ENCODE measurements around the gene DUSP6. TPM values are rescaled to one million over a fixed set of nuclear protein-coding genes. Genes with fewer than 3 reads are reported as not detected.

The DUSP6 gene
- total RNA-seq, 4 donors from 2014 or later, result 22.9 to 83.4 (median 53.2) TPM

GRCh38 chr12:89319606-89320005 lies 32.7 kb downstream of the DUSP6 start:
- 74 to 86% methylated on average over 2 of the region's 2 CpGs for WGBS, 2 donors (ENCODE audit: low coverage in 1 of 2)
- DNase-seq, result no peak
- H3K4me3 ChIP-seq, result no peak overlapping the region
- no peaks in the 10 kb centered on the region for H3K36me3 ChIP-seq
- intact Hi-C loops (cut with DNase I; ENCODE audit: low total_unique reads) (no loop called here), in situ Hi-C loops (cut with MboI; ENCODE audit: low pct_ligation_motif_present in 1 of 4, low pct_unique_long_range_greater_than_20kb in 1 of 4, low sequenced_read_pairs in 3 of 4) (no loop called here)
- no peak overlapping the region for H3K27ac ChIP-seq
- no peak for TF ChIP-seq CTCF (IDR thresholded peaks at IDR 0.05)
- TF ChIP-seq POLR2AphosphoS5 (IDR thresholded peaks at IDR 0.05), result no peak
- no peak for TF ChIP-seq EP300 (IDR thresholded peaks at IDR 0.05; ENCODE audit: low read depth)
- TF ChIP-seq POLR2A (IDR thresholded peaks at IDR 0.05), result no peak
- peaks cover 0 to 9% (median 0%) of the 10 kb centered on the region in 4 donors for H3K4me1 ChIP-seq
- H3K9me3 ChIP-seq, result no peaks in the 10 kb centered on the region
- no peaks in the 10 kb centered on the region for H3K27me3 ChIP-seq

- intact Hi-C loops (cut with DNase I; ENCODE audit: low total_unique reads) (no loop called here), in situ Hi-C loops (cut with MboI; ENCODE audit: low pct_ligation_motif_present in 1 of 4, low pct_unique_long_range_greater_than_20kb in 1 of 4, low sequenced_read_pairs in 3 of 4) (no loop called here)
- no peak for DNase-seq
- H3K27me3 ChIP-seq, result no peaks in the 10 kb centered on the region
- no peaks in the 10 kb centered on the region for H3K36me3 ChIP-seq
- no peak for TF ChIP-seq CTCF (IDR thresholded peaks at IDR 0.05)
- TF ChIP-seq EP300 (IDR thresholded peaks at IDR 0.05; ENCODE audit: low read depth), result no peak
- no peak for TF ChIP-seq POLR2A (IDR thresholded peaks at IDR 0.05)
- TF ChIP-seq POLR2AphosphoS5 (IDR thresholded peaks at IDR 0.05), result no peak
- peaks cover 0 to 9% (median 0%) of the 10 kb centered on the region in 4 donors for H3K4me1 ChIP-seq
- no peaks in the 10 kb centered on the region for H3K9me3 ChIP-seq
- no peak overlapping the region for H3K27ac ChIP-seq
- H3K4me3 ChIP-seq, result no peak overlapping the region
- 63 to 64% methylated on average over 4 of the region's 4 CpGs for WGBS, 2 donors (ENCODE audit: low coverage in 1 of 2)
Observed at GRCh38 chr12:89319122-89319521, 33.2 kb downstream of the DUSP6 start.

- Histone ChIP-seq H3K36me3 (no peaks in the 10 kb centered on the region), H3K4me3 (no peak overlapping the region), H3K9me3 (no peaks in the 10 kb centered on the region), H3K4me1 (peaks cover 0 to 9% (median 0%) of the 10 kb centered on the region in 4 donors), H3K27ac (no peak overlapping the region), H3K27me3 (no peaks in the 10 kb centered on the region)
- 43 to 47% methylated on average over 2 to 4 of the region's 4 CpGs for WGBS, 2 donors (ENCODE audit: low coverage in 1 of 2)
- DNase-seq, result no peak
- intact Hi-C loops (cut with DNase I; ENCODE audit: low total_unique reads) (no loop called here), in situ Hi-C loops (cut with MboI; ENCODE audit: low pct_ligation_motif_present in 1 of 4, low pct_unique_long_range_greater_than_20kb in 1 of 4, low sequenced_read_pairs in 3 of 4) (no loop called here)
- no peak for TF ChIP-seq POLR2A (IDR thresholded peaks at IDR 0.05)
- TF ChIP-seq EP300 (IDR thresholded peaks at IDR 0.05; ENCODE audit: low read depth), result no peak
- TF ChIP-seq CTCF (IDR thresholded peaks at IDR 0.05), result no peak
- TF ChIP-seq POLR2AphosphoS5 (IDR thresholded peaks at IDR 0.05), result no peak
Observed at GRCh38 chr12:89316705-89317139, 35.6 kb downstream of the DUSP6 start.

- H3K27me3 ChIP-seq, result no peaks in the 10 kb centered on the region
- in situ Hi-C loops (cut with MboI; ENCODE audit: low pct_ligation_motif_present in 1 of 4, low pct_unique_long_range_greater_than_20kb in 1 of 4, low sequenced_read_pairs in 3 of 4), result no loop called here
- TF ChIP-seq EP300 (IDR thresholded peaks at IDR 0.05; ENCODE audit: low read depth) (no peak), POLR2AphosphoS5 (IDR thresholded peaks at IDR 0.05) (no peak), CTCF (IDR thresholded peaks at IDR 0.05) (no peak), POLR2A (IDR thresholded peaks at IDR 0.05) (no peak)
- H3K36me3 ChIP-seq, result no peaks in the 10 kb centered on the region
- H3K4me3 ChIP-seq, result no peak overlapping the region
- peaks cover 0 to 9% (median 0%) of the 10 kb centered on the region in 4 donors for H3K4me1 ChIP-seq
- no peak overlapping the region for H3K27ac ChIP-seq
- no peaks in the 10 kb centered on the region for H3K9me3 ChIP-seq
- no peak for DNase-seq
- 83 to 94% methylated on average over 2 to 3 of the region's 3 CpGs for WGBS, 2 donors (ENCODE audit: low coverage in 1 of 2)
- intact Hi-C loops (cut with DNase I; ENCODE audit: low total_unique reads), result no loop called here
Observed at GRCh38 chr12:89314060-89314761, 38.1 kb downstream of the DUSP6 start.

Data from transverse colon (tissue), 4 donors.